NCI-H1417 (cell line): ENCODE results near the gene TOP2A.

ENCODE experiments used
- DNase-seq, 3 experiments: peaks; one replicate each; lab custom pipeline; 2025; lab: John Stamatoyannopoulos, UW

Gene TOP2A

GRCh38 chr17:40347319-40348135 lies 70.2 kb downstream of the TOP2A start:
- DNase-seq = no peak

GRCh38 chr17:40346765-40347158 lies 70.9 kb downstream of the TOP2A start:
- no peak for DNase-seq

- no peak for DNase-seq
Measured at GRCh38 chr17:40345994-40346764, 71.5 kb downstream of the TOP2A start.

GRCh38 chr17:40345161-40345993 lies 72.3 kb downstream of the TOP2A start:
- DNase-seq = peak in 2 of 3 experiments; percentile 62 to 73

- no peak for DNase-seq
Measured at GRCh38 chr17:40344421-40345160, 73.1 kb downstream of the TOP2A start.

- DNase-seq = peak in 1 of 3 experiments; percentile 62
Measured at GRCh38 chr17:40343219-40344119, 74.2 kb downstream of the TOP2A start.

GRCh38 chr17:40342504-40343218 lies 75.0 kb downstream of the TOP2A start:
- no peak for DNase-seq

- DNase-seq = peak in 2 of 3 experiments; percentile 69 to 75
Measured at GRCh38 chr17:40341808-40342503, 75.7 kb downstream of the TOP2A start.

- DNase-seq = peak; percentile 42 to 86 (median 84)
Measured at GRCh38 chr17:40340880-40341807, 76.6 kb downstream of the TOP2A start.

- DNase-seq = no peak
Measured at GRCh38 chr17:40340327-40340726, 77.4 kb downstream of the TOP2A start.

GRCh38 chr17:40338941-40339649 lies 78.6 kb downstream of the TOP2A start:
- peak in 1 of 3 experiments; percentile 5 for DNase-seq
